BJ (cell line): Measurements from ENCODE around the gene SPRED2. TPM values are rescaled to one million over a fixed set of nuclear protein-coding genes. Genes with fewer than 3 reads are reported as not detected.

Source experiments
- CTCF ChIA-PET: fragments of 350-600 bp; formaldehyde crosslinking; extraction: SDS; loops from one replicate; lab custom pipeline; 2021; ENCODE audit warnings: antibody characterized with exemption, inconsistent platforms; lab: Yijun Ruan, JAX
- POLR2A ChIA-PET: fragments of 300-600 bp; sonication (Branson Sonifier 250); formaldehyde crosslinking; extraction: SDS; loops from one replicate; lab custom pipeline; 2021; ENCODE audit warnings: antibody characterized with exemption; lab: Charles Lee
- DNase-seq: peaks from one replicate; pipeline ENCODE4 v3.0.0-alpha.2; 2011; ENCODE audit warnings: low read depth
- H3K27me3 ChIP-seq: 2 replicates; pipeline ENCODE4 v1.6.0; 2011; ENCODE audit warnings: low read length; ENCODE audit not compliant: control insufficient read depth, insufficient read depth
- H3K36me3 ChIP-seq: 2 replicates; pipeline ENCODE4 v1.5.1; 2011; ENCODE audit warnings: low read length; ENCODE audit not compliant: control insufficient read depth, insufficient read depth
- H3K4me3 ChIP-seq: 2 replicates; pipeline ENCODE4 v1.5.1; 2011; ENCODE audit warnings: low read depth, mild to moderate bottlenecking, control low read depth, low read length
- polyA plus RNA-seq: library from polyadenylated mRNA; depleted of rRNA; stranded (reverse); fragments of >200 nt; gene quantifications from 2 replicates; pipeline ENCODE4 v1.2.3, GENCODE V29; 2011
- TF ChIP-seq, protein P1 (sequence below): IDR thresholded peaks from 2 replicates; pipeline ENCODE4 v1.5.1; 2011; ENCODE audit warnings: low read depth, mild to moderate bottlenecking, control low read depth, inconsistent platforms, low read length, moderate library complexity; ENCODE audit not compliant: insufficient read depth

SPRED2 gene
- polyA plus RNA-seq, 1 experiment = 13.1 TPM

GRCh38 chr2:65434592-65435241 lies 2.3 kb upstream of the SPRED2 start:
- DNase-seq = no peak
- Histone ChIP-seq H3K36me3 (no peaks in the 10 kb centered on the region), H3K27me3 (no peaks in the 10 kb centered on the region), H3K4me3 (no peak overlapping the region)
- CTCF ChIA-PET = interaction anchor here (0.6 to 1.4 kb wide), 3 partner anchors 139 to 183 kb away, joined by 3 to 5 read pairs (median 5); no protein-coding TSS in a partner anchor
- TF ChIP-seq, protein P1, sequence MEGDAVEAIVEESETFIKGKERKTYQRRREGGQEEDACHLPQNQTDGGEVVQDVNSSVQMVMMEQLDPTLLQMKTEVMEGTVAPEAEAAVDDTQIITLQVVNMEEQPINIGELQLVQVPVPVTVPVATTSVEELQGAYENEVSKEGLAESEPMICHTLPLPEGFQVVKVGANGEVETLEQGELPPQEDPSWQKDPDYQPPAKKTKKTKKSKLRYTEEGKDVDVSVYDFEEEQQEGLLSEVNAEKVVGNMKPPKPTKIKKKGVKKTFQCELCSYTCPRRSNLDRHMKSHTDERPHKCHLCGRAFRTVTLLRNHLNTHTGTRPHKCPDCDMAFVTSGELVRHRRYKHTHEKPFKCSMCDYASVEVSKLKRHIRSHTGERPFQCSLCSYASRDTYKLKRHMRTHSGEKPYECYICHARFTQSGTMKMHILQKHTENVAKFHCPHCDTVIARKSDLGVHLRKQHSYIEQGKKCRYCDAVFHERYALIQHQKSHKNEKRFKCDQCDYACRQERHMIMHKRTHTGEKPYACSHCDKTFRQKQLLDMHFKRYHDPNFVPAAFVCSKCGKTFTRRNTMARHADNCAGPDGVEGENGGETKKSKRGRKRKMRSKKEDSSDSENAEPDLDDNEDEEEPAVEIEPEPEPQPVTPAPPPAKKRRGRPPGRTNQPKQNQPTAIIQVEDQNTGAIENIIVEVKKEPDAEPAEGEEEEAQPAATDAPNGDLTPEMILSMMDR = no peak
- POLR2A ChIA-PET = no interaction called here

GRCh38 chr2:65431421-65432226 lies 775 bp downstream of the SPRED2 start:
- no peak for DNase-seq
- Histone ChIP-seq H3K4me3 (peak overlapping the region; percentile 97), H3K27me3 (no peaks in the 10 kb centered on the region), H3K36me3 (no peaks in the 10 kb centered on the region)
- TF ChIP-seq, protein P1 = no peak
- ChIA-PET POLR2A (interaction anchor here (0.6 to 1.0 kb wide), 2 partner anchors 58 to 64 kb away, joined by 3 to 4 read pairs; no protein-coding TSS in a partner anchor), CTCF (interaction anchor here (1.2 to 1.6 kb wide), 2 partner anchors 117 to 130 kb away, joined by 3 to 6 read pairs; no protein-coding TSS in a partner anchor)

- H3K4me3 ChIP-seq = peak overlapping the region; percentile 97
- CTCF ChIA-PET = interaction anchor here (1.2 kb wide), 1 partner anchor 118 kb away, joined by 3 read pairs; no protein-coding TSS in a partner anchor
- no peak for DNase-seq
- no peaks in the 10 kb centered on the region for H3K27me3 ChIP-seq
- POLR2A ChIA-PET = interaction anchor here (0.6 to 0.7 kb wide), 2 partner anchors 179 to 651 kb away, joined by 3 read pairs; no protein-coding TSS in a partner anchor
- TF ChIP-seq, protein P1 = no peak
- no peaks in the 10 kb centered on the region for H3K36me3 ChIP-seq
Measured at GRCh38 chr2:65430603-65431420, 1.6 kb downstream of the SPRED2 start.

DNA sequence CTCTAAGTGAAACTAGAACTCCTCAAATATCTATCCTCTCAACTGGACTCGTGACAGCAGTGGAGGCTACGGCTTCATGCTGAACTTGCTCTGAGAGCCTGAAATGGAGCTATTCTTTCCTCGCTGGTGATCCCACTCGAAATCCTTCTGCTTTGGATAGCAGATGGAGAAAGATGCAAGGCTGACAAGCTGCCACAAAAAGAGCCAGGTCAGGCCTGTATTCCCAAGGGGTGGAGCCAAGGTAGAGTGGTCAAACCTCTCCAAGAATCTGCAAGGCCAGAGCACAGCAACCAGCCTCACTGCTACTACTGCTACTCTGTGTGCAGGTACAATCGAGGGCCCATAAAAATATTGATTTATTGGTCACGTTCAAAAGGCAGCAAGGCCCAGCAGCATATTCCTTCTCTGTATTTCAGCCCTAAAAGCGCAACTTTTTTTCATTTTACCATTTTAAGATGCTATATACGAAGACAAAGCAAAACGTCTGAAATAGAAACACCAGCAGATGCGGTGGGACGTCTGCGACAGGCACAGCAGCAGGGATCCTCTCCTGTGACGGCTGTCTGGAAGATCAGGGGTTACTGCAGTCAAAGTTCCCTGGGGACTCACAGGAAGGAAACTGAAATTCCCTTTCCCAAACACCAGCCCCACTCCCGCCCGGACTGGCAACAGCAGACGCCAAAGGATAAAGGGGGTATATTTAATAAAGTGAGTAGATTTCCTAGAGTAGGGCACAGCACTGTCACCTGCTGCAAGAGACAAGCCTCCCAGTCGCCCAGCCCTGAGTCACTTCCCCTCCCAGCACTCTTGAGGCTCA lies 2.4 kb downstream of the SPRED2 start:
- TF ChIP-seq, protein P1 = no peak
- ChIA-PET CTCF (no interaction called here), POLR2A (interaction anchor here (0.6 to 0.7 kb wide), 2 partner anchors 178 to 651 kb away, joined by 3 read pairs; no protein-coding TSS in a partner anchor)
- no peaks in the 10 kb centered on the region for H3K27me3 ChIP-seq
- peak overlapping the region; percentile 97 for H3K4me3 ChIP-seq
- H3K36me3 ChIP-seq = no peaks in the 10 kb centered on the region
- DNase-seq = no peak
